DND-41 (cell line): ENCODE measurements around the gene CHMP2B.

Experiments
- ATAC-seq: fragments of 200-7000 bp; cut with Tn5 transposase; 3 replicates; pipeline ENCODE4 v1.9.1; 2021; ENCODE audit warnings: low read depth; ENCODE audit not compliant: insufficient read depth
- DNase-seq: peaks from one replicate; pipeline ENCODE4 v3.0.0-alpha.2; 2020
- H2AFZ ChIP-seq: 2 replicates; pipeline ENCODE4 v1.6.0; 2012; ENCODE audit warnings: low read depth, low read length
- H3K27ac ChIP-seq: 2 replicates; pipeline ENCODE4 v1.5.1; 2012; ENCODE audit warnings: low read length, inconsistent platforms
- H3K27me3 ChIP-seq: fragments of 200-600 bp; sonication (generic); 2 replicates; pipeline ENCODE4 v1.6.0; 2012; ENCODE audit warnings: low read length, mild to moderate bottlenecking, inconsistent platforms; ENCODE audit not compliant: insufficient read depth, poor library complexity
- H3K36me3 ChIP-seq: 2 replicates; pipeline ENCODE4 v1.5.1; 2012; ENCODE audit warnings: low read length, inconsistent platforms; ENCODE audit not compliant: insufficient read depth
- H3K4me1 ChIP-seq: 2 replicates; pipeline ENCODE4 v1.5.1; 2012; ENCODE audit warnings: mild to moderate bottlenecking, low read length; ENCODE audit not compliant: insufficient read depth
- H3K4me2 ChIP-seq: 2 replicates; pipeline ENCODE4 v1.6.0; 2012; ENCODE audit warnings: mild to moderate bottlenecking, moderate library complexity, low read length, inconsistent platforms; ENCODE audit not compliant: insufficient read depth
- H3K4me3 ChIP-seq, 2 experiments: fragments of 200-600 bp in 1 of 2; shearing (Covaris generic) in 1 of 2; 2 replicates each; pipeline ENCODE4 v1.5.1; 2012 to 2016; ENCODE audit warnings: inconsistent platforms in 2 of 2, low read length in 2 of 2, mild to moderate bottlenecking in 2 of 2, low read depth in 1 of 2, moderate library complexity in 1 of 2
- H3K79me2 ChIP-seq: 2 replicates; pipeline ENCODE4 v1.6.0; 2012; ENCODE audit warnings: low read length, inconsistent platforms; ENCODE audit not compliant: insufficient read depth
- H3K9ac ChIP-seq: 2 replicates; pipeline ENCODE4 v1.6.0; 2012; ENCODE audit warnings: low read depth, mild to moderate bottlenecking, inconsistent platforms, low read length, moderate library complexity
- H3K9me3 ChIP-seq: 2 replicates; pipeline ENCODE4 v1.5.1; 2012; ENCODE audit warnings: low read length, moderate library complexity, mild to moderate bottlenecking, inconsistent platforms; ENCODE audit not compliant: insufficient read depth, severe bottlenecking
- H4K20me1 ChIP-seq: 2 replicates; pipeline ENCODE4 v1.6.0; 2012; ENCODE audit warnings: low read length; ENCODE audit not compliant: insufficient read depth
- CTCF ChIP-seq: IDR thresholded peaks from 2 replicates; pipeline ENCODE4 v1.5.1; 2012; ENCODE audit warnings: borderline replicate concordance, low read length, moderate library complexity, mild to moderate bottlenecking; ENCODE audit not compliant: poor library complexity, severe bottlenecking; ENCODE audit errors: extremely low read depth
- EZH2 ChIP-seq: IDR thresholded peaks from 3 replicates; pipeline ENCODE4 v1.6.1; 2012; ENCODE audit warnings: borderline replicate concordance, low read depth, mild to moderate bottlenecking, moderate library complexity, low read length, inconsistent platforms; ENCODE audit not compliant: severe bottlenecking

The CHMP2B gene

GRCh38 chr3:87227104-87227834 is at the start of gene CHMP2B:
CHMP2B (plus strand) TSS chr3:87227309; CDS start chr3:87227523, 214 bp downstream.
- Histone ChIP-seq H3K9ac (peak within 1 kb of the TSS; percentile 83), H2AFZ (peak within 1 kb of the TSS; percentile 87), H3K9me3 (no peaks in the 10 kb centered on the region), H3K27me3 (peaks cover 2% of the 10 kb centered on the region), H3K4me1 (peaks cover 33% of the 10 kb centered on the region), H4K20me1 (peaks cover 6% of the 10 kb centered on the region; the same call in 1 of the 2 replicates), H3K27ac (peak within 1 kb of the TSS; percentile 80), H3K4me3 (peak within 1 kb of the TSS; percentile 86 to 91), H3K4me2 (peak within 1 kb of the TSS; percentile 84), H3K79me2 (peaks cover 51% of the 10 kb centered on the region), H3K36me3 (no peaks in the 10 kb centered on the region)
- peak; percentile 95 for ATAC-seq
- DNase-seq: peak; percentile 91
- TF ChIP-seq CTCF: no peak
- TF ChIP-seq EZH2: no peak

GRCh38 chr3:87179642-87180041 is 47.5 kb upstream of the CHMP2B start:
- Histone ChIP-seq H3K9me3 (no peaks in the 10 kb centered on the region), H3K4me3 (no peak overlapping the region), H3K79me2 (no peaks in the 10 kb centered on the region), H3K27me3 (no peaks in the 10 kb centered on the region), H3K4me1 (no peaks in the 10 kb centered on the region), H3K9ac (no peak overlapping the region), H3K27ac (no peak overlapping the region), H3K4me2 (no peak overlapping the region), H3K36me3 (no peaks in the 10 kb centered on the region), H4K20me1 (no peaks in the 10 kb centered on the region), H2AFZ (no peak overlapping the region)
- ATAC-seq (no peak), DNase-seq (no peak)
- no peak for TF ChIP-seq EZH2
- no peak for TF ChIP-seq CTCF

GRCh38 chr3:87181551-87181950 is 45.6 kb upstream of the CHMP2B start:
- Histone ChIP-seq H3K79me2 (no peaks in the 10 kb centered on the region), H3K36me3 (no peaks in the 10 kb centered on the region), H3K4me2 (no peak overlapping the region), H3K4me1 (no peaks in the 10 kb centered on the region), H2AFZ (no peak overlapping the region), H4K20me1 (no peaks in the 10 kb centered on the region), H3K9ac (no peak overlapping the region), H3K27ac (no peak overlapping the region), H3K4me3 (no peak overlapping the region), H3K27me3 (no peaks in the 10 kb centered on the region), H3K9me3 (no peaks in the 10 kb centered on the region)
- DNase-seq: no peak
- TF ChIP-seq EZH2 (no peak), CTCF (no peak)
- no peak for ATAC-seq
